Middle frontal gyrus (tissue), 1 donor: ENCODE measurements around the gene NUCKS1.

Experiments
- DNase-seq: peaks from one replicate; pipeline ENCODE4 v3.0.0-alpha.2; 2015; ENCODE audit warnings: low spot score; ENCODE audit errors: extremely low spot score

NUCKS1 gene

DNA sequence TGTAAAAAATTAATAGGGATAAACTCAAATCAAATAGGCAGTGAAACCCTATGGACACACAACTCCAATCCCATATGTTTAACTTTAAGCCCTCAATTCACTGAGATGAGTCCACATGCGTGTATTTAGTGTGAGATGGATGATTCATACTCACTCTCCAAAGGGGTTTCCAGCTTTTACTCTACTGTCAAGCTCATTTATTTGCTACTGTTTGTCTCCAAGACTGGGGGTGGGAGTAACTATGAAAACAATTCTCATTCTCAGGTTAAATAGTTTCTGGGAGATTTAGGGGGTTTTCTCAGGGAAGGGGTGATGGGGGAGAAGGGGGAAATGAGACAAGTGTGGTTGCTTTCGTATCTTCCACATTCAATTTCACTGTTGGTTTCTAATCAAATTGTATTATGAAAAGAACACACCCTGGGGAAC lies 22.6 kb upstream of the NUCKS1 start:
- no peak for DNase-seq

DNA sequence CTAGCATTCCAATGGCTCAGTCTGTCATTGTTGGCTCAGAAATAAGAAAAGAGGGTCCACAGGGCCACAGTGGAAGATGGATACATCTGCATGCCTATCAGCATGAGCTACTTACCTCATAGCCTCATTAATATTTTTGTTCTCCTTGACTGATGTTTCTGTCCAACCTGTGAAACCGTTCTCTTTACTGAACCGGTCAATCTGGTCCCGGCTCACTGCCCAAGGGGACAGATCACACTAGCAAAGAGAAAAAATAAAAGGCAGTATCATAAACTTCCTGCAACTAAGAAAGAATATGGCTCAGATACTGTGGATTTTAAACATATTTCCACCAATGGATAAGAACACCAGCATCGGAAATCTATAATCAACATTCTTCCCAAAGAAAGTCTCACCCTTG lies 20.6 kb upstream of the NUCKS1 start:
- DNase-seq, result no peak

DNA sequence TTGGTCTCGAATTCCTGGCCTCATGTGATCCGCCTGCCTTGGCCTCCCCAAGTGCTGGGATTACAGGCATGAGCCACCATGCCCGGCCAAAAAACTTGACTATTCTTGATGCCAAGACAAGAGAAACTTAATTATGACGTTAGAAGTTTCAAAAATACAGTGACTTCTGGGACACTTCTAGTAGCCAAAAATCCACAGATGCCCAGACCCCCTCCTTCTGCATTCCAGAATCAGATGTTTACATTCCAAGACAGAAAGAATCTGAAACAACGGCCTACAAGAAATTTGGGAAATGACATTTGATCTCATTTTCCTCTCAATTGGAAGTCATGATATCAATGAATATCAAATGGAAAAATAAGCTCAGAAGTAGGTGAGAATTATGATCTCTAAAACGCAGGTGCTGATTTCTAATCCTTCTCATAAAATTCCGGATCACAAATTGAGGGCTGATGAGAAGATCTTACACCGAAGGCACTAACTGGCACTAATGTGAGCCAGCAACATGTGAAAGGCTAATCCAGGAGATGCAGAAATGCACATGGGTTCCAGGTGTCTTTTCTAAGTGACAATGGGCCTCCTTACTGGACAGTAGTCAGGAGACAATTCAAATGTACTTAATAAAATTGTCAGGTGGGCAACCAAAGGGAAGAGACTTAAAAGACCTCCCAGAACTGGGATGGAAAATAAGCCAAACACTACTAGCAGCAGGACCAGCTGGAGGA lies 19.8 kb upstream of the NUCKS1 start:
- no peak for DNase-seq

DNA sequence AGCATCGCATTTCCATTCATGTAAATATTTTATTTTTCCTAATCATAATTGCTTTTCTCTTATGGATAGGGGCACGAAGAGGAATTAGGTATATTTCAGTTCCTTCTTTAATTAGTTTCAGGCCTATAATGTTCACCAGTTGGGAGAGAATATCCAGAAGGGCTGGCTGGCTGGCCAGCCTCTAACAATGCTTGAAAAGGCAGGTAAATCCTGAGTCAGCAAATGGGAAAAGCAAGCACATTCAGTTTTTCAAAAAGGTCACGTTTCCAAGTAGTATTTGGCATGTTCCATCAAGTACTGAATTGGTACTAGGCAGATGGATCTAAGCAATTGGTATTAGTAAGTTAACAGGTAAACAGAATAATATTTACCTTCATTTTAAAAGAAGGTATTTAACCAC lies 17.3 kb upstream of the NUCKS1 start:
- DNase-seq, result no peak

DNA sequence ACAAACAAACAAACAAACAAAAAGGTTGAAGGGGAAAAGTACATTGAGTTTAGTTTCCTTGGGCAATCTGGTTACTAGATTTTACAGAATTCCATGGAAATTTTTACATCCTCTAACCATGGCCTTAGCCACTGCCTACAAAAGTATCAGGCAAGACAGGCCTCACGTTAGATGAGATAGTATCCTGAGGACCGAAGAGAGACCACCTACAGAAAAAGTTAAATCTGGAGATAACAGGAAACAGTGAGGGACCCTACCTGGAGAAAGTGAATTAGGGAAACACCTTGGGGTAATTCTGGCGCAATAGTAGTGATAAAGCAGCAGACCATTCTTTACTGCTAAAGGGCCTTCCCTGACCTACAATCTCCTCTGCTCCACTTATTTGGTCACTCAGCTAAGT lies 16.6 kb upstream of the NUCKS1 start:
- no peak for DNase-seq

DNA sequence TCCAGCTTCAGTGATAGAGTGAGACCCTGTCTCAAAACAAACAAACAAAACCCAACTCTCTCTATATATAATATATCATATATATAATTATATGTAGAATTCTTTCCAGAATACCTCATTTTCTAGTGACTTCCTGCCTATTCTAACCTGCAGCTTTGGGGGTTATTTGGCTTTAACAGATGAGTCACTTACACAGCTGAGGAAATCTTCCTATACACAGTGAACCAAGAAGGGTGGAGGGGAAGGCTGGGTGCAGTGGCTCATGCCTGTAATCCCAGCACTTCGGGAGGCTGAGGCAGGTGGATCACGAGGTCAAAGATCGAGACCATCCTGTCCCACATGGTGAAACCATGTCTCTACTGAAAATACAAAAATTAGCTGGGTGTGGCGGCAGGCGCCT lies 16.1 kb upstream of the NUCKS1 start:
- no peak for DNase-seq

DNA sequence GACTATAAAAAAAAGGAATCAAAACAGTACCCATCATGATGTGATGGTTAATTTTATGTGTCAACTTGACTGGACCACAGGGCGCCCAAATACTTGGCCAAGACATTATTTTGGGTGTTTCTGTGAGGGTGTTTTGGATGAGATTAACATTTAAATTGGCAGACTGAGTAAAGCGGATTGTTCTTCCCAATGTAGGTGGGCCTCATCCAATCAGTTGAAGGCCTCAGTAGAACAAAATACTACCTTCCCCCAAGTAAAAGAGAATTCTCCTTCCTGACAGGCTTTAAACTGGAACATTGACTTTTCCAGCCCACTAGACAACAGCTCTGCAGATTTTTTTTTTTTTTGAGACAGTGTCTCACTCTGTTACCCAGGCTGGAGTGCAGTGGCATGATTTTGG lies 14.6 kb upstream of the NUCKS1 start:
- no peak for DNase-seq

DNA sequence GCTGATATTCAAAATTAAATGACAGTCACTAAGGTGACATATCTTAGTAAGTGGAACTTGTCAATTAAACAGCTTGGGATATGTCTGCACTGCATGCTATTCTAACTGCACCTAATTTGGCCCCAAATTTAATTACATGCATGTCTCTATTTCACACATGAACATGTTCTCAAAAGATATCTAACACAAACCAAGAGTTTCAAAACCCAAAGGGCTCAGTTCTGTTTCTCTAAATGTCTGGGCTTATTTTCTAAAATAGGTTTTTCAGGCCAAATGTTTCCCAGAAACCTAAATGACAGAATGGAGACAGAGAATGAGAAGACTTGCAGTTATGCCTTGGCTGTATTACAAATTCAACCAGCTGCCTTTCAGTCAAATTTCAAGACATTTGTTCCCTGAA lies 14.0 kb upstream of the NUCKS1 start:
- no peak for DNase-seq

DNA sequence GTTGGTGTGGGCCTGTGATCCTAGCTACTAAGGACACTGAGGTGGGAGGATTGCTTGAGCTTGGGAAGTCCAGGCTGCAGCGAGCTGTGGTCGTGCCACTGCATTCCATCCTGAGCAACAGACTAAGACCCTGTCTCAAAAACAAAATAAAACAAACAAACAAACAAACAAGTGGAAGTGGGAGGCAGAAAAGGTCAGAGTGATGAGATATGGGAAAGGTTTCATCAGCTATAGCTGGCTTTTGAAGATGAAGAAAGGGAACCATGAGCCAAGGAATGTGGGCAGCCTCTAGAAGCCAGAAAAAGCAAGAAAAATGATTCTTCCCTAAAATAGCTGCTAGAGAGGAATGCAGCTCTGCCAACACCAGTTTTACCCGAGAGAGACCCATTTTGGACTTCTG lies 10.6 kb upstream of the NUCKS1 start:
- no peak for DNase-seq

DNA sequence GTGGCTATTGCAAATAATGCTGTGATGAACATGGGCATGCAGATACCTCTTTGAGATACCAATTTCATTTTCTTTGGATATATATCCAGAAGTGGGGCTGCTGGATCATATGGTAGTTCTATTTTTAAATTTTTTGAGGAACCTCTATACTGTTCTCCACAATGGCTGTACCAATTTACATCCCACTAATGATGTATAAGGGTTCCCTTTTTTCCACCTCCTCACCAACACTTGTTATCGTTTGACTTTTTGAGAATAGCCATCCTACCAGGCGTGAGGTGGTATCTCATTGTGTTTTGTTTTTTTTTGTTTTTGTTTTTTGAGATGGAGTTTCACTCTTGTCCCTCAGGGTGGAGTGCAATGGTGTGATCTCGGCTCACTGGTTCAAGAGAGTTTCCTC lies 6.6 kb upstream of the NUCKS1 start:
- no peak for DNase-seq

DNA sequence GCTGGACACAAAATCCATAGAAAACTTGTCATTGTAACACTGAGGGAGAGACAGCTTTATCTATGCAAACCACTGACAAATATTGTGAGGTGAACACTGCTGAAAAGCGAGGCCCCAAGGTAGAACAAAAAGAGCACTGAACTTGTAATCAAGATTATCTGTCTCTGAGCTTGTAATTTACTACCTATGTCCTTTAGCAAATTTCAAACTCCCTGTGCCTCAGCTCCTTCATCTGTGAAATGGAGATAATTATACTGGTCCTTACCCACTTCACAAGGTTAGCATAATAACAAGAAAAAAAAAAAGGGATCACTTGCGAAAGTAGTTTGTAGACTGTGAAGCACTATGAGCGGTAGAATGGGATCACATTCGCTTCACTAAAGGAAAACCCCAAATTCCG lies 4.9 kb upstream of the NUCKS1 start:
- no peak for DNase-seq

DNA sequence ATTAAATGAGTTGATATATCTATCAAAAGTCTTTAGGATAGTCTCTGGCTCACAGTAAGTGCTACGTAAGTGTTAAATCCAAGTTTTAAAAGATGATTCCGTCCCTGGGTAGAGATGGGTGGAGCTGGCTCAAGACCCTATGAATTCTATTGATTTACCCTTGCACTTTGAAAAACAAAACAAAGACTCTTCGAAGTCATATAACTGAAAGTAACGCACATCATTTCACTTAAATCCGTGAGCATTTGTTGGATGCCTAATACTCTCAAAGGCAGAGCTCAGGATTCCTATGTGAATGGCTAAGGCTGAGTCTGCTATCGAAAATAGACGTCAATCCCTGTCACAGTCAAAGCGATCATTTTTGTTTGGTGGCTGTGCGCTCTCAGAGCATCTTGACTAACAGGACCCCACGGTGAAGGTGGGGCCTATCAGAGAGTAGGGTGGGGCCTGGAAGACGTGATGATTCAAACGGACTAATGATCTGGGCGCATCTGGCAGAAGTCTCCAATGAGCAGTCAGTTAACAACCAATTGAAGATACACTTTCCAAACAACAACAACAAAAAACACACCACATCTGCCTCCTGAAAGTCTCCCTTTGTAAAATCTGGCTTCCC lies 1.2 kb upstream of the NUCKS1 start:
- no peak for DNase-seq

DNA sequence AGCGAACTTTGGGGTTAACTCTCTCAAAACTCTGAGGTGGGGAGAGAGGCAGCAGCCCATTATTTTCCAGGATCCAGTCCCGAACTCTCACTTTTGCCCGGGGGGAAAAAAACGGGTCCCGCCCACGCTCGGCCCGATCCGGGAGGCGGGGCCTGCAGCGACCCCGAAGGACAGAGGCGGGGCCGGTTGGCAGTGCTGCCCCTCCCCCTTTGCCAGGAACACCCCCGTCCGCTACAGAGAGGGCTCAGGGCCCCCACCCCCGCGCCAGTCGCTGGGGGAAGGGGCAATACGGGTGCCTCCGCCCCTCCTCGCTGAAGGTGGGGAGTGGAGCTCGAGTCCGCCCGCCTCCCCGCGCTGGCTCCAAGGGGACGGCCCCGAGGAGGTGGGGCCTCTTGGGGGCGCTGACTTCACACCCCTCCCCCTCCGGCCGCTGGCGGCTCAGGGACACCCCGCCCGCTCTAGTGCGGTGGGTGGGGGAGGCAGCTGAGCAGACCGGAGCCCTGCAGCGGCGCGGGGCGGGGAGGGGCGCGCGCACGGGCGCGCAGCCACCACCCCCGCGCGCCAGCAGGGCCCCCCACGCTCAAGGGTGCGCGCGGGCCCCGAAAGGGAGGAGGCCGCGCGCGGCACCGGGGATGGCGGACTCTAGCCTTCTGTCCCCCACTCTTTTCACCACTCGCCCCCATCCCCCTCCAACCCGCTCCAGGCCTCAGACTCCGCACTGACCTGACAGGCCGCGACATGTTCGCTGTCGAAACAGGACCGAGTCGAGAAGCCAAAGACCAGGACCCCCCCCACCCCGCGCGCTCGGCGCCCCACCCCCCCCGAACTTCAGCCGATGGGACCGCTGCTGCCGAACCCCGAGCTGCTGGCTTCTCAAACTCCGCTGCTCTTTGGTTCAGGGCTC lies 496 bp downstream of the NUCKS1 start:
- DNase-seq, result peak; percentile 70

DNA sequence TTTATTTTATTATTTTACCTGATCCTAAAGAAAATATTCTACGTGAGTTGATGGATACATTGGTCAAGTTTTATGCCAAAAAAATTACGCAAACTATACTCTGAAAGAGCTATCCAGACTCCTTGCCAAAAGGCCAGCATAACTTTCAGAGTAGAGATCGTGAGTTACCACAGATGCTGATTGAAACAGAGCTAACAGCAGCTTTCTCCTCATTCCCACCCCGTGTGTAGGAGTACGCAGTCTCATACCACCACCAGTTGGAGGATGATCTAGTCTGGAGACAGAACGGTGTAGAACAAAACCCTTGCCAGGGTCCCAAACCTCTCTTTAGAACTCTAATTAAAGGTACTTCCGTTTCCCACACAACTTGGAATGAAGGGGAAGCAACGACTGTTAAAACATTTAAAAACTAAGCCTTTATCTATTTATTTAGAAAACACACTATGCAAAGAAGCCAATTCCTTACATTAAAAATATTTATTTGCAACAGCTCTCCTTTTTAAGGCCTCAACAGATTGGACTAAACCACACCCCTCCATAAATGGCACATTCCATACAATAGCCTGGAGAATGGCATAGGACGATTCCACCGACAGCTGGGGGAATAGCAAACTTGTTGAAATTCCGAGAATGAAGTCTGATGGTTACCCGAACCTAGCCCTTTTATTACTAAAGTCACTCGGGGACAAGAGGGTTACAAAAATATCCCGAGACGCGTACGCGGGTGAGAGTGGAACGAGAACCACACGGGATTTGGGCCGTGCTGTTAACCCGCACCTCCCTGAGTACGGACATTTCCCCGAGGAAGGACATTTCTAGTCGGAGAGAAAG lies 1.4 kb downstream of the NUCKS1 start:
- peak; percentile 55 for DNase-seq

DNA sequence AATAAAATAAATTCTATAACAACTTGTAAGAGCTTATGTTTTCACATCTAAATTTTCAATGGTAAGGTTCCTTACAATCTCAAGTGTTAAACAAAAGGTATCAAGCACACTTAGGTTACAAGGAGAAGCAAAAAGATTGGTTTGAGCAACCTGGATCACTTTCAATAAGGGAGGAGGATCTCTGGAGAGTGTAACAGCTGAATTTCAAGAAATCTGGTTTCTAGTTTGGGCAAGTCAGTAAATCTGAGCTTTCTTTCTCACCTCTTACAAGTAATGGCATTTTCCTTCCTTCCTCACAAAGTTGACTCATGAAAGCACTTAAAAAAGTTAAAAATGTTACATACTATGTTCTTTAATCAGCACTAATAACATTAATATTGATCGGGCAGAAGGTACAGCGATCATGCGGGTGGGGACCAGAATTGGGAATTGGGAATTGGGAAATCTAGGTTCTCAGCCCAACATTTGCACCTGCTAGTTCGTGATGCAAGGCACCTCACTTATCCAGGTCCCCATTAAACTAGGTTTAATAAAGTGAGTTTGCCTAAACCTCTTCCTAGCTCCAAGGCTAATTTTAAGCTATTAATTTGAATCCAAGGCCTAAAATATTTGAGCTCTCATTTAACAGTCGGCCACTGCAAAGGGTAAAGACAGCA lies 3.1 kb downstream of the NUCKS1 start:
- no peak for DNase-seq

DNA sequence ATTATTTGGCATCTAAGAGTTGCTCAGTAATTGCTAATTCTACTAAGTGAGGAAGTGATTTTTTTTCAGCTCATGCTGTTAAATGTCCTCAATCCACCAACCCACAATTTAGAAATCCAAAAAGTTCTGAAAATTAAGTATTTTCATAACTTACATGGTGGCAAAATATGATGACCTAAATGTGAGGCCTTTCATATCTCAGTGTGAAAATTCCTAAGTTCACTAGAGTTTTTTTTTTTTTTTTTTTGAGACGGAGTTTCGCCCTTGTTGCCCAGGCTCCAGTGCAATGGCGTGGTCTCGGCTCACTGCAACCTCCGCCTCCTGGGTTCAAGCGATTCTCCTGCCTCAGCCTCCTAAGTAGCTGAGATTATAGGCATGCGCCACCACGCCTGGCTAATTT lies 5.6 kb downstream of the NUCKS1 start:
- DNase-seq, result no peak

DNA sequence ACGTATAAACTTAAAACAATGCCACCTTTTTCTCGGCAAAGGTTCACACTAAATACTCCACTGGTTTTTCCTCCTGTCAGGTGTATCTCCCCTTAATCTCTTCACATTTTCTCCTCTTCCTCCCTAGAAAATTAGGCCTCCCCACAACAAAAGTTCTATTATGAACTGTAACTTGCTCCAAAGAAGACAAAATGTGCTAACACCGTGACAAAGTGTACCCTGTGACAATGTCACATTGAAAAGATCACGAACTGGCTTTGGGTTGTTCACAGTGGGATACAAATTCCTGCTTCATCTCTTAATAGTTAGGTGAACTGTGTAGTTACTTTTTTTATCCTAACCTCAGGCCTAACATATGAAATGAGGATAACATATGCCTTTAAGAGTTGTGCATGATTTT lies 6.0 kb downstream of the NUCKS1 start:
- no peak for DNase-seq

DNA sequence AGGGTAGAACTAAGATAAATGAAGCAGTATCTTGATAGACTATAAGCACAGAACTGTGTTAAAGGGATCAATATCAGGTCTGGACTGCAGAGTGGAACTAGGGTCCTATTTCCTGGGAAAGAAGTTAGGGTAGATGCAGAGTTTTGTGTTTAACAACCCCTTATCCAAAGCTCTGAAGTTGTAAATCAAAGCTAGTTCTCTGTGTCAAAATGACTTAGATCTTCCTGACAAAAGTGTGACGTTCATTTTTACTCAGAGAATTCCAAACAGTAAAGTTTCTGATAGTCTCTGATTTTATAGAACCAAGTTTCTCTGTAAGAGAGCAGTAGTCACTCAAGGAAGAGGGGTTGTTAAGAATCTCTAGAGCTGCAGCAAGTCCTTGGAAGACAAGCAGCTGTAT lies 8.3 kb downstream of the NUCKS1 start:
- no peak for DNase-seq

DNA sequence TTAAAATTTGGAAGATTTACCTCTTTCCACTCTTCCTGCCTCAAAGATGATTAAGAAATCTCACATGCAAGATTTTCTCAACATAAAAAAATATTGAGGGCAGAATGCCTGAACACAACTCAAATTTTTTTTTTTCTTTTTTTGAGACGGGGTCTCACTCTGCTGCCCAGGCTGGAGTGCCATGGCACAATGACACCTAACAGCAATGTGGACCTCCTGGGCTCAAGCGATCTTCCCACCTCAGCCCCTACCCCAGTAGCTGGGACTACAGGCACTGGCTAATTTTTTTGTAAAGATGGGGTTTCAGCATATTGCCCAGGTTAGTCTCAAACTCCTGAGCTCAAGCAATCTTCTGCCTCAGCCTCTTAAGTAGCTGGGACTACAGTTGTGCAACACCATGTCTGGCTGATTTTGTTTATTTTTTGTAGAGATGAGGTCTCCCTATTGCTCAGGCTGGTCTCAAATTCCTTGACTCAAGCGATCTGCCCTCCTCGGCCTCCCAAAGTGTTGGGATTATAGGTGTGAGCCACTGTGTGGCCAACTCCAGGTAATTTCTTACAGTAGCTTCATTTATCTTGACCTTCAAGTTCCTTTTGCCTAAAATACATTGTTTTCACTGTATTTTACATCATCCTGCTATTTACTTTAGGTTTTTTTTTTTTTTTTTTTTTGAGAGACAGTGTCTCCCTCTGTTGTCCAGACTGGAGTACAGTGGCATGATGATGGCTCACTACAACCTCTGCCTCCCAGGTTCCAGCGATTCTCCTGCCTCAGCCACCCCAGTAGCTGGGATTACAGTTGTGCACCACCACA lies 10.4 kb downstream of the NUCKS1 start:
- DNase-seq, result no peak

DNA sequence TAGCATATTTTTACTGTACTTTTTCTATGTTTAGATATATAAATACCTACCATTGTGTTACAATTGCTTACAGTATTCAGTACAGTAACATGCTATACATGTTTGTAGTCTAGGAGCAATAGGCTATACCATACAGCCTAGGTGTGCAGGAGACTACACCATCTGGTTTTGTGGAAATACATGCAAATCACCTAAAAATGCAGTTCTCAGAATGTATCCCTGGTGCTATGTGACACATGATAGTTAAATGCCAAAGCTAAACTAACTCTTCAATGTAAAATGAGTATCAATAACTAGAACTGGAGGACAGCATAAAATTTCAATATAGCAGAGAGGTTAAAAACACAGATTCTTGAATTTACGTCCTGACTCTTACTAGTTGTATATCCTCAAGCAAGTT lies 14.8 kb downstream of the NUCKS1 start:
- DNase-seq, result no peak
